BLaER1 treated with 17β-estradiol and CSF1 and Interleukin-3, amounts not matched to agents 10 nM and 100 nM (cell line): ENCODE measurements around the gene THAP7.
"Not testable (repeated sequence)": the region's sequence is repeated elsewhere in the genome, so short reads cannot be mapped to it uniquely, and the experiment has no call there.

Experiments
- H3K27ac ChIP-seq, 11 experiments: shearing (Covaris generic); formaldehyde crosslinking; 2 replicates each; pipeline ENCODE4 v1.8.1; 2022
- H3K27me3 ChIP-seq, 11 experiments: shearing (Covaris generic); formaldehyde crosslinking; 2 replicates each; pipeline ENCODE4 v1.8.1; 2022
- H3K36me3 ChIP-seq, 11 experiments: shearing (Covaris generic); formaldehyde crosslinking; 2 replicates each; pipeline ENCODE4 v1.8.1; 2022
- H3K4me1 ChIP-seq, 10 experiments: shearing (Covaris generic); formaldehyde crosslinking; 2 replicates each; pipeline ENCODE4 v1.8.1; 2022
- H3K4me2 ChIP-seq, 11 experiments: shearing (Covaris generic); formaldehyde crosslinking; 2 replicates each; pipeline ENCODE4 v1.8.1; 2022
- H3K4me3 ChIP-seq, 10 experiments: shearing (Covaris generic); formaldehyde crosslinking; 2 replicates each; pipeline ENCODE4 v1.8.1; 2022
- H3K9ac ChIP-seq, 11 experiments: shearing (Covaris generic); formaldehyde crosslinking; 2 replicates each; pipeline ENCODE4 v1.8.1; 2022
- H3K9me3 ChIP-seq, 11 experiments: shearing (Covaris generic); formaldehyde crosslinking; replicated peaks in 1 of 11; 2 replicates each; pipeline ENCODE4 v1.8.1; 2022
- H4K20me1 ChIP-seq, 11 experiments: shearing (Covaris generic); formaldehyde crosslinking; 2 replicates each; pipeline ENCODE4 v1.8.1; 2022
- Cebpa-rat ChIP-seq, 11 experiments: shearing (Covaris generic); IDR thresholded peaks; 2 replicates each; pipeline ENCODE4 v1.8.1; 2022

Gene THAP7

DNA sequence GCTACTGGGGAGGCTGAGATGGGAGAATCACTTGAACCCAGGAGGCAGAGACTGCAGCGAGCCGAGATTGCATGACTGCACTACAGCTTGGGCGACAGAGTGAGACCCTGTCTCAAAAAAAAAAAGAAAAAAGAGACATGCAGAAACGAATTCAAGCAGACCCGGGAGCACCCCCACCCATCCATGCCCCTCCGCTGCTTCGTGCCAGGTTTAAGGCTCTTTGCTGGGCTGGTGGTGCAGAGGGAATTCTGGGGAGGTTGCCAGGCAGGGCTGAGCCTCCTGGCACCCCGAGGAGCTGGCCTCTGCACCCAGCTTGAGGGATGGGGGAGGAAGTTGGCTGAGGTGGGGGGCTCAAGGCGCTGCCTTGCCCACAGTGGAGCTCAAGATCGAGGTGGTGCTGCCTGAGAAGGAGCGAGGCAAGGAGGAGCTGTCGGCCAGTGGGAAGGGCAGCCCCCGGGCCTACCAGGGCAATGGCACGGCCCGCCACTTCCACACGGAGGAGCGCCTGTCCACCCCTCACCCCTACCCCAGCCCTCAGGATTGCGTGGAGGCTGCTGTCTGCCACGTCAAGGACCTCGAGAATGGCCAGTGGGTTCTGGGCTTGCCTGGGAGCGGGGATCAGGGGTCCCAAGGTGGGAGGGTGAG is 28.9 kb downstream of the THAP7 start:
- Histone ChIP-seq H3K4me3 (no peak overlapping the region), H3K9ac (no peak overlapping the region), H3K27ac (no peak overlapping the region), H3K4me2 (peak overlapping the region in 4 of 11 experiments; percentile 46 to 68 (median 64); a peak in 8 of 22 replicates), H3K27me3 (no peaks in the 10 kb centered on the region), H3K36me3 (no peaks in the 10 kb centered on the region), H3K4me1 (peaks cover 0 to 41% (median 21%) of the 10 kb centered on the region in 10 experiments; a peak in 18 of 20 replicates), H3K9me3 (no peaks in the 10 kb centered on the region), H4K20me1 (no peaks in the 10 kb centered on the region)
- TF ChIP-seq Cebpa-rat (IDR thresholded peaks at IDR 0.05) = no peak

DNA sequence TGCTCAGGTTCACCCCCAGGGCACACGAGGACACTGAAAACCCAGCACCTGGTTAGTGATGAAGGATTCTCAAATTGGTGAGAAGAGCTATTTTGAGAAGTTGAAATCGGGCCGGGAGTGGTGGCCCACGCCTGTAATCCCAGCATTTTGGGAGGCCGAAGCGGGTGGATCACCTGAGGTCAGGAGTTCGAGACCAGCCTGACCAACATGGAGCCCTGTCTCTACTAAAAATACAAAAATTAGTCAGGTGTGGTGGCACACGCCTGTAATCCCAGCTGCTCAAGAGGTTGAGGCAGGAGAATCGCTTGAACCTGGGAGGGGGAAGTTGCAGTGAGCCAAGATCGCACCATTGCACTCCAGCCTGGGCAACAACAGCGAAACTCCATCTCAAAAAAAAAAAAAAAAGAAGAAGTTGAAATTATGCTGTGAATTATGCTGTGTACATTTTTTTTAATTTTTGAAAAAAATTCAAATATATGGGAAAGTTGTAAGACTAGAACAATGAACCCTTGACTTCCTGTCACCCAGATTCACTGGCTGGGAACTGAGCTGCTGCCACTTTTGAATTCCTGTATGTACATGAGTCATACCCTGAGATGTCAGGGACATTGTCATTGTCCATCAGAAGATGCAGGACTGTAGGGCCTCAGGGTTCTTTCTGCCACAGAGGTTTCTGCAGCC is 29.8 kb downstream of the THAP7 start:
- Histone ChIP-seq H3K27ac (peak overlapping the region in 2 of 11 experiments; percentile 4 to 41; a peak in 2 of 22 replicates), H3K4me1 (peaks cover 0 to 50% (median 28%) of the 10 kb centered on the region in 10 experiments; a peak in 18 of 20 replicates), H3K4me2 (peak overlapping the region in 6 of 11 experiments; percentile 16 to 68 (median 54); a peak in 10 of 22 replicates)
- not testable (repeated sequence) for H3K36me3 ChIP-seq, H3K4me3 ChIP-seq, H3K9me3 ChIP-seq, H3K27me3 ChIP-seq, H3K9ac ChIP-seq, H4K20me1 ChIP-seq

DNA sequence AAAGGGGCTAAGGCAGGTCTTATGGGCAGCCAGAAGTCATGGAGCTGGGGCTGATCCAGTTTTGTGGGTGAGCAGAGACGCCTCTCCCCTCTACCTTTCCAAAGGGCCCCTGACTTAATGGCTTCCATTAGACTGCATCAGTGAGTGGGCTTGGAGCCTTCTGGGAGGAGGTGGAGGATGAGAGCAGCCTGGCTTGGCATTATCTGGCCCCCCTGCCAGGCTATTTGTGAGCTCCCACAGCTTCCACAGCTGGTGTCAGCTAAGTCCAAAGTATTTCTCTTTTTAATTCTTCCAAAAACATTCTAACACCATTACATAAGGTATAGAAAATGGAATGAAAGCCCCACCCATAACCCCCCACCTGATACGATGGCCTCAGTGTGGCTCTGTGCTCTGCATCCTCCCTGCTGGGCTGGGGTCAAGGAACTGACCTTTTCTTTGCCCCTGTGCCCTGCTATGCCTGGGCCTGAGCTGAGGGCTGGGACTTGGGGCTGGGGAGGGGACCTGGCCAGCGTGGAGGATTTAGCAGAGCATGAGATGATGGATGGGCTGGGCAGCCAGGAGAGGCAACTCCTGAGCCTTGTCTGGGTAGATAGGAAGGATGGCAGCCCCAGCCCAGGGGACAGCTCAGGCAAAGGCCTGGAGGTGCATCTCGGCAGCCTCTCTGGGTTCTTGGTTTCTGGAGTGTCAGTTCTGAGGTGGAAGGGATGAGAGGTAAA is 30.8 kb downstream of the THAP7 start:
- Histone ChIP-seq H3K4me3 (no peak overlapping the region), H3K27me3 (peaks cover 3 to 15% (median 6%) of the 10 kb centered on the region in 11 experiments; a peak in 21 of 22 replicates), H3K27ac (no peak overlapping the region; a peak in 1 of 22 replicates), H3K4me1 (peaks cover under 1 to 60% (median 35%) of the 10 kb centered on the region in 10 experiments; a peak in 18 of 20 replicates), H3K9me3 (no peaks in the 10 kb centered on the region), H3K4me2 (peak overlapping the region in 3 of 11 experiments; percentile 46 to 65 (median 62); a peak in 6 of 22 replicates), H3K9ac (no peak overlapping the region), H4K20me1 (peaks cover 0 to 5% (median 0%) of the 10 kb centered on the region in 11 experiments; a peak in 4 of 22 replicates), H3K36me3 (no peaks in the 10 kb centered on the region)
- TF ChIP-seq Cebpa-rat (IDR thresholded peaks at IDR 0.05) = no peak

DNA sequence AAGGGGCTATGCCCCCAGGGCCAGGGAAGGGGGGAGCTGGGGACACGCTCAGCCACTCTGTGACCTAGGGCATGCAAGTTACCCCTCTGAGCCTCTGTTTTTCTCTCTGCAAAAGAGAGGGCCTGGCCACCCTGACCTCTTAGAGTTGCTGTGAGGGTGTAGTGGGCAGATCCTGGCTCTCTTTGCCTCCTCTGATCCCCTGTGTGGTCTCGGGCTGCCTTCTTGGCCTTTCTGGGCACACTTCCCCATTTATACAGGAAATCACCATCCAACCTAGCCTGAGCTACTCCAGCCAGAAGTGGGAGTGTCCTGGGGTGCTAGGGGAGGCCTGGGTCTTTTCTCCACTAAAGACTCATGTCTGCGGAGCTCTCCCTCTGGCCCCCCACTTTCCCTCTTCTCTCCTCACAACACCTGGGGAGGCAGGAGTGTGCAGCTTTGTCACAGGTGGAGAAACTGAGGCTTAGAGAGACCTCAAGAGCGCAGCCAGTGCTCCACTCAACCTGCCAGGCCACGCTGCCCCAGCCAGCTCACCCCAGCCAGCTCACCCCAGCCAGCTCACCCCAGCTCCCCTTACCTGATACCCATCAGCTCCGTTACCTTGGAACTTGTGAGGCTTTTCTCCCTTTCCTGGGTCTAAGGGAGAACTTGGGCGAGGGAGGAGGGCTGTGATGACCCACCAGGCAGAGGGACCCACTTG is 33.5 kb downstream of the THAP7 start:
- no peak for TF ChIP-seq Cebpa-rat (IDR thresholded peaks at IDR 0.05)
- H3K27ac ChIP-seq = peak overlapping the region in 5 of 11 experiments; percentile 0 to 58 (median 48); a peak in 7 of 22 replicates
- peak overlapping the region; percentile 19 to 91 (median 68); a peak in 19 of 22 replicates for H3K4me2 ChIP-seq
- no peaks in the 10 kb centered on the region for H3K9me3 ChIP-seq
- peaks cover 0 to 28% (median 8%) of the 10 kb centered on the region in 11 experiments; a peak in 13 of 22 replicates for H4K20me1 ChIP-seq
- H3K27me3 ChIP-seq = peaks cover 29 to 42% (median 32%) of the 10 kb centered on the region in 11 experiments
- peak overlapping the region in 1 of 10 experiments; percentile 15; a peak in 1 of 20 replicates for H3K4me3 ChIP-seq
- no peaks in the 10 kb centered on the region for H3K36me3 ChIP-seq
- peak overlapping the region in 6 of 11 experiments; percentile 3 to 52 (median 25); a peak in 5 of 22 replicates for H3K9ac ChIP-seq
- peaks cover 18 to 73% (median 52%) of the 10 kb centered on the region in 10 experiments; a peak in 19 of 20 replicates for H3K4me1 ChIP-seq

DNA sequence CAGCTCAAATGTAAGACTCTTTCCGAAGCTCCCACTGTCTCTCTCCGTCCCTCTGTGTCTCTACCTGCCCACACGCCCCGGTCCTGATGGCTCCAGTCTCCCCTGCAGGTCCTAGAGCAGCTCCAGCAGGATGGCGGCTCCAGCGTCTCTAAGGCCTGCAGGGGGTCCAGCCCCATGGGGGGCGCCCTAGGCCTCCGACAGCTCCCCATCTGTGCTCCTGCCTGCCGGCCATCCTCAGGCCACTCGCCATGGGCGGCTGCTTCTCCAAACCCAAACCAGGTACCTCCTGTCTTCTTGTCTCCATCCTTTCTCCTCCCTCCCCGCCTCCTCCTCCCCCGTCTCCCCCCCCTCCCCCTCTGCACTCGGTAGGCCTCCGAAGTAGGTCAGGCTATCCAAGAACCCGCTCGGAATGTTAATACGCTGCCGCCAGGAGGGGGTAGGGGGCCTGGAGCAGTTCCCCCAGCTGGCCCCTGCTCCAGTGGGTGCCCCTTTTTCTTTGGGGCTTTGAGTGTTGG is 34.2 kb downstream of the THAP7 start:
- peak overlapping the region in 2 of 11 experiments; percentile 3 to 52; a peak in 2 of 22 replicates for H3K9ac ChIP-seq
- H3K27me3 ChIP-seq = peaks cover 36 to 49% (median 39%) of the 10 kb centered on the region in 11 experiments
- peaks cover 0 to 35% (median 13%) of the 10 kb centered on the region in 11 experiments; a peak in 13 of 22 replicates for H4K20me1 ChIP-seq
- peaks cover 18 to 67% (median 50%) of the 10 kb centered on the region in 10 experiments; a peak in 19 of 20 replicates for H3K4me1 ChIP-seq
- H3K27ac ChIP-seq = peak overlapping the region in 1 of 11 experiments; percentile 56; a peak in 1 of 22 replicates
- H3K4me3 ChIP-seq = peak overlapping the region in 1 of 10 experiments; percentile 15; a peak in 1 of 20 replicates
- H3K36me3 ChIP-seq = no peaks in the 10 kb centered on the region
- no peaks in the 10 kb centered on the region for H3K9me3 ChIP-seq
- H3K4me2 ChIP-seq = peak overlapping the region; percentile 19 to 91 (median 68); a peak in 19 of 22 replicates
- TF ChIP-seq Cebpa-rat (IDR thresholded peaks at IDR 0.05) = no peak

DNA sequence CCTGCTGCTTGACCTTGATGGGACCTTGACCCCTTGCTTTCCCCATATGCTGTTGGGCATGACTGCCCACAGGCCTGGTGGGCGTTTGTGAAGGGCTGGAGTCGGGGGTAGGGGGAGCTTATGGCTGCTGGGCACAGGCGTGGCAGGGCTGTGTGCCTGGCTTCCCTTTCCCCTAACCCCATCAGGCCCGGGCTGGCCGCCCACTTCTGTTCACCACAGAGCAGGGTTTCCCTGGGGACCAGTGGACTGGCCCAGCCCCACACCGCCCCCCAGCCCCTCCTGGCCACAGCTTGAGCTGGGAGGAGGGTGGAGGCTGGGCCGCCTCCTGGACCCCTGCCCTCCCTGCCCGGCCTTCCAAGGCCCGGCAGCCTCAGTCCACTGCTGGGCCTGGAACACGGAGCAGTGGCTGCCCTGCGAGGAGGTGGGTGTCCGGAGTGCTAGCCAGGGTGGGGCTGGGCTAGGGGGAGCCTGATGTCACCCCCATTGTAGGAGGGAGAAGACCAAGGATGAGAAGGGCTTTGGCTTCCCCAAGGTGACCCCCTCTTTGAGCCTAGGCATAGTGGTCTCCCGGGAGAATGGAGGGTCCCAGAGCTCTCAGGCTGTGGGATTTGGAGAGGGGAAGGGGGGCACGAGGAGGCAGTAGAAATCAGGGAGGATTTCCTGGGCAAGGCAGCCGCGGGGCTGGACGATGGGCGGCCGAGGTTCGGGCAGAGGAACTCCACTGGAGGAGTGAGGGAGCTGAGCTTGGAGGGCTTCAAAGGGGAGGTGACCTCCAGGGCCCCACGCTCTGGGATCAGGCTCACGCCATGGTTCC is 34.8 kb downstream of the THAP7 start, which contains the start of gene AIFM3:
TSS of gene AIFM3 (plus strand) at position 373 of the 814 bp plus-strand sequence. CDS start 690 bp downstream, outside the sequence.
- TF ChIP-seq Cebpa-rat (IDR thresholded peaks at IDR 0.05) = no peak
- Histone ChIP-seq H3K9me3 (no peaks in the 10 kb centered on the region), H3K9ac (peak within 1 kb of the TSS in 3 of 11 experiments; percentile 3 to 52 (median 18); a peak in 5 of 22 replicates), H3K4me1 (peaks cover 18 to 60% (median 46%) of the 10 kb centered on the region in 10 experiments; a peak in 19 of 20 replicates), H3K27ac (peak within 1 kb of the TSS in 1 of 11 experiments; percentile 56; a peak in 1 of 22 replicates), H3K4me2 (peak within 1 kb of the TSS; percentile 19 to 95 (median 88); a peak in 20 of 22 replicates), H3K27me3 (peaks cover 37 to 55% (median 42%) of the 10 kb centered on the region in 11 experiments), H3K4me3 (peak within 1 kb of the TSS in 1 of 10 experiments; percentile 15; a peak in 1 of 20 replicates), H3K36me3 (no peaks in the 10 kb centered on the region), H4K20me1 (peaks cover 0 to 36% (median 16%) of the 10 kb centered on the region in 11 experiments; a peak in 13 of 22 replicates)
